Loucy (cell line): ENCODE measurements around the gene ANK3.

Source experiments
- H2AFZ ChIP-seq: fragments of 200-600 bp; sonication (generic); 2 replicates; pipeline ENCODE4 v1.6.0; 2016; ENCODE audit warnings: antibody characterized with exemption, mild to moderate bottlenecking, low read length, moderate library complexity
- H3F3A ChIP-seq: fragments of 200-600 bp; 2 replicates; pipeline ENCODE4 v1.6.0; 2016; ENCODE audit warnings: antibody characterized with exemption, low read depth, mild to moderate bottlenecking
- H3K27me3 ChIP-seq: fragments of 200-600 bp; sonication (generic); 2 replicates; pipeline ENCODE4 v1.6.1; 2014; ENCODE audit warnings: low read length, mild to moderate bottlenecking; ENCODE audit not compliant: insufficient read depth, poor library complexity, severe bottlenecking
- H3K36me3 ChIP-seq: fragments of 200-600 bp; sonication (generic); 2 replicates; pipeline ENCODE4 v1.6.1; 2016; ENCODE audit warnings: low read length; ENCODE audit not compliant: insufficient read depth
- H3K4me1 ChIP-seq: fragments of 200-600 bp; sonication (generic); 2 replicates; pipeline ENCODE4 v1.5.1; 2014; ENCODE audit warnings: low read length, mild to moderate bottlenecking; ENCODE audit not compliant: insufficient read depth, poor library complexity, severe bottlenecking
- H3K4me2 ChIP-seq: fragments of 200-600 bp; sonication (generic); 2 replicates; pipeline ENCODE4 v1.6.0; 2014; ENCODE audit warnings: antibody characterized with exemption, low read length, low read depth, mild to moderate bottlenecking; ENCODE audit not compliant: poor library complexity, severe bottlenecking
- H3K4me3 ChIP-seq: fragments of 200-600 bp; sonication (generic); 2 replicates; pipeline ENCODE4 v1.5.1; 2014; ENCODE audit warnings: low read length, mild to moderate bottlenecking, mixed read lengths; ENCODE audit not compliant: poor library complexity, severe bottlenecking
- H3K79me2 ChIP-seq: fragments of 200-600 bp; sonication (generic); 2 replicates; pipeline ENCODE4 v1.6.1; 2014; ENCODE audit warnings: low read length; ENCODE audit not compliant: insufficient read depth
- H3K9ac ChIP-seq: fragments of 200-600 bp; sonication (generic); 2 replicates; pipeline ENCODE4 v1.6.0; 2014; ENCODE audit warnings: mild to moderate bottlenecking, low read depth, low read length, moderate library complexity; ENCODE audit not compliant: poor library complexity, severe bottlenecking
- H3K9me2 ChIP-seq: fragments of 200-600 bp; sonication (generic); replicated peaks from 2 replicates; pipeline ENCODE4 v1.6.1; 2016; ENCODE audit warnings: low read depth, low read length, mixed read lengths
- H3K9me3 ChIP-seq: fragments of 200-600 bp; sonication (generic); 2 replicates; pipeline ENCODE4 v1.6.1; 2014; ENCODE audit warnings: mild to moderate bottlenecking, antibody characterized with exemption, low read length, low read depth; ENCODE audit not compliant: insufficient read depth
- H4K20me1 ChIP-seq: fragments of 200-600 bp; sonication (generic); 2 replicates; pipeline ENCODE4 v1.6.0; 2014; ENCODE audit warnings: antibody characterized with exemption, low read length, mild to moderate bottlenecking; ENCODE audit not compliant: insufficient read depth, poor library complexity, severe bottlenecking
- EZH2phosphoT487 ChIP-seq: fragments of 200-600 bp; IDR thresholded peaks from 2 replicates; pipeline ENCODE4 v1.6.1; 2018; ENCODE audit warnings: antibody characterized with exemption, mild to moderate bottlenecking, moderate library complexity, borderline replicate concordance
- TF ChIP-seq, protein P1 (sequence below): fragments of 200-600 bp; sonication (generic); conservative IDR thresholded peaks from 2 replicates; pipeline ENCODE4 v1.5.1; 2014; ENCODE audit warnings: mild to moderate bottlenecking, antibody characterized with exemption, low read length

ANK3 gene

DNA sequence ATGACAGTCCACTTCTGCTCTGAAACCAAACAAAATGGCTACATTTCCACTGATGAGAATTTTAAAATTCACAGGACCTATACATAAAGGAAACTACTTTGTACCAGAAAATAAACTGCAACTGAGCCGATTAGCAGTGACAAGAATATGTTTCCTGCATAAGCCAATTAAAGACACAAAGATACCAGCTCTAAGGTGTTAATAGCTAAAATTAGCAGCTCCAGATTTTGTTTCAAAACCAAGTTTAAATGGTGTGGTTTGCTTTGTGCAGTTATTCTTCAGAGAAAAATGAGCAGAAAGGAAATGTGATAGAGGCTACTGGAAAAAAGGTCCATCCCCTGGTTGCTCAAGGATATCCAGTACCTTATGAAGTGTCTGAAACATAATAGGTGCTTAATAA is 123.2 kb downstream of the ANK3 start:
- no peaks in the 10 kb centered on the region for H3F3A ChIP-seq
- H3K27me3 ChIP-seq = no peaks in the 10 kb centered on the region
- H3K4me1 ChIP-seq = no peaks in the 10 kb centered on the region
- H4K20me1 ChIP-seq = no peaks in the 10 kb centered on the region
- TF ChIP-seq EZH2phosphoT487 = no peak
- TF ChIP-seq, protein P1, sequence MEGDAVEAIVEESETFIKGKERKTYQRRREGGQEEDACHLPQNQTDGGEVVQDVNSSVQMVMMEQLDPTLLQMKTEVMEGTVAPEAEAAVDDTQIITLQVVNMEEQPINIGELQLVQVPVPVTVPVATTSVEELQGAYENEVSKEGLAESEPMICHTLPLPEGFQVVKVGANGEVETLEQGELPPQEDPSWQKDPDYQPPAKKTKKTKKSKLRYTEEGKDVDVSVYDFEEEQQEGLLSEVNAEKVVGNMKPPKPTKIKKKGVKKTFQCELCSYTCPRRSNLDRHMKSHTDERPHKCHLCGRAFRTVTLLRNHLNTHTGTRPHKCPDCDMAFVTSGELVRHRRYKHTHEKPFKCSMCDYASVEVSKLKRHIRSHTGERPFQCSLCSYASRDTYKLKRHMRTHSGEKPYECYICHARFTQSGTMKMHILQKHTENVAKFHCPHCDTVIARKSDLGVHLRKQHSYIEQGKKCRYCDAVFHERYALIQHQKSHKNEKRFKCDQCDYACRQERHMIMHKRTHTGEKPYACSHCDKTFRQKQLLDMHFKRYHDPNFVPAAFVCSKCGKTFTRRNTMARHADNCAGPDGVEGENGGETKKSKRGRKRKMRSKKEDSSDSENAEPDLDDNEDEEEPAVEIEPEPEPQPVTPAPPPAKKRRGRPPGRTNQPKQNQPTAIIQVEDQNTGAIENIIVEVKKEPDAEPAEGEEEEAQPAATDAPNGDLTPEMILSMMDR = no peak
- H3K4me2 ChIP-seq = no peak overlapping the region
- H3K36me3 ChIP-seq = no peaks in the 10 kb centered on the region
- H3K9me2 ChIP-seq = no peaks in the 10 kb centered on the region
- no peaks in the 10 kb centered on the region for H3K79me2 ChIP-seq
- no peak overlapping the region for H3K4me3 ChIP-seq
- H3K9me3 ChIP-seq = no peaks in the 10 kb centered on the region
- H3K9ac ChIP-seq = no peak overlapping the region
- H2AFZ ChIP-seq = no peak overlapping the region

DNA sequence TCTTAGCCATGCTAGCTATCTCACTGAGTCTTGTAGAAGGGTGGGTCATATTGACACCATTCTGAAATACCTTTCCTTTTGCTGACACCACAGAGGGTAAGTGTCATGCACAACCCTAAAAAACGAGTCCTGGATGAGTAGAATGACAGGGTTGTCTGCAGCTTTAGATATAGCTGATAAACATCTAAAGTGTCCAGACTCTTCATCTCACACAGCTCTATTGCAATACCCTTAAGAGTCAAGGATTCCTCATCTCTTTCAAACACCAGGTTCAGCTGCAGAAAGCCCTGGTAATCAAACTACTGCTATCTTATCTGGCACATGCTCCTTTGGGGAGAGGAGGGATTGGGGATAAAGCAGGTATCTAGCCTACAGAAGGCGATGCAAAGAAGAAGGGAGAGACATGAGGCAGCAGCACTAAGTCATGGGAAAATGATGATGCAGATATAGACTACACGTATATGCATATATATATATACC is 127.0 kb downstream of the ANK3 start:
- TF ChIP-seq, protein P1 = no peak
- no peak for TF ChIP-seq EZH2phosphoT487
- Histone ChIP-seq H3K79me2 (no peaks in the 10 kb centered on the region), H3K27me3 (no peaks in the 10 kb centered on the region), H3K9me3 (no peaks in the 10 kb centered on the region), H3K36me3 (no peaks in the 10 kb centered on the region), H2AFZ (no peak overlapping the region), H3K9ac (no peak overlapping the region), H4K20me1 (no peaks in the 10 kb centered on the region), H3K4me2 (no peak overlapping the region), H3F3A (no peaks in the 10 kb centered on the region), H3K4me1 (no peaks in the 10 kb centered on the region), H3K4me3 (no peak overlapping the region), H3K9me2 (no peaks in the 10 kb centered on the region)

DNA sequence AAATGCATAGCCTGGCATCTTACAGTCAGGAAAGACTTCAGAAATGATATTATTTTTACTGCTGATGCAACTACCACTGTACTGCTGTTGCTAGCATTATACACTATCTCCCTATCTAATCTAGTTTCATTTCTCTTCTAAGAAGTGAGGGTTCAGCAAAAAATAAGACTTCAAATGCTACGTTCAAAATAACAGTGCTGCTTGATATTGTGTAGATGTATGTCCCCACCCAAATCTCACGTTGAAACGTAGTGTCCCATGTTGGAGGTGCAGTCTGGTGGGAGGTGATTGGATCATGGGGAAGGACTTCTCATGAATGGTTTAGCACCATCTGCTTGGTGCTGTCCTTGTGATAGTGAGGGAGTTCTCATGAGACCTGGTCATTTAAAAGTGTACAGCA is 129.4 kb downstream of the ANK3 start:
- TF ChIP-seq EZH2phosphoT487 = no peak
- TF ChIP-seq, protein P1 = no peak
- no peak overlapping the region for H3K4me3 ChIP-seq
- no peaks in the 10 kb centered on the region for H3K9me2 ChIP-seq
- no peak overlapping the region for H3K4me2 ChIP-seq
- H3K4me1 ChIP-seq = no peaks in the 10 kb centered on the region
- H3K9me3 ChIP-seq = no peaks in the 10 kb centered on the region
- H3F3A ChIP-seq = no peaks in the 10 kb centered on the region
- H3K9ac ChIP-seq = no peak overlapping the region
- no peaks in the 10 kb centered on the region for H4K20me1 ChIP-seq
- no peaks in the 10 kb centered on the region for H3K27me3 ChIP-seq
- no peaks in the 10 kb centered on the region for H3K79me2 ChIP-seq
- no peaks in the 10 kb centered on the region for H3K36me3 ChIP-seq
- no peak overlapping the region for H2AFZ ChIP-seq
